Neural progenitor cell (in vitro differentiated cells): ENCODE data around the gene CYBA. TPM values are rescaled to one million over a fixed set of nuclear protein-coding genes. Genes with fewer than 3 reads are reported as not detected.

Experiments used
- DNase-seq: peaks from one replicate; pipeline ENCODE4 v3.0.0-alpha.2; 2016; ENCODE audit warnings: low spot score
- H2AFZ ChIP-seq: fragments of 200-600 bp; sonication (generic); replicated peaks from 2 replicates; pipeline ENCODE4 v1.6.1; 2016; ENCODE audit warnings: antibody characterized with exemption
- H3F3A ChIP-seq: fragments of 200-600 bp; sonication (generic); 2 replicates; pipeline ENCODE4 v1.6.1; 2016; ENCODE audit warnings: antibody characterized with exemption, low read depth
- H3K27ac ChIP-seq: fragments of 200-600 bp; sonication (generic); 2 replicates; pipeline ENCODE4 v1.5.1; 2016; ENCODE audit warnings: mild to moderate bottlenecking
- H3K27me3 ChIP-seq: fragments of 200-600 bp; sonication (generic); 2 replicates; pipeline ENCODE4 v1.6.1; 2016; ENCODE audit warnings: mild to moderate bottlenecking, moderate library complexity
- H3K36me3 ChIP-seq: fragments of 200-600 bp; sonication (generic); 2 replicates; pipeline ENCODE4 v1.5.1; 2016
- H3K4me1 ChIP-seq: fragments of 200-600 bp; sonication (generic); 2 replicates; pipeline ENCODE4 v1.6.1; 2016; ENCODE audit warnings: mixed run types
- H3K4me2 ChIP-seq: fragments of 200-600 bp; sonication (generic); 2 replicates; pipeline ENCODE4 v1.6.1; 2016
- H3K4me3 ChIP-seq: fragments of 200-600 bp; sonication (generic); 2 replicates; pipeline ENCODE4 v1.5.1; 2016
- H3K79me2 ChIP-seq: fragments of 200-600 bp; sonication (generic); 2 replicates; pipeline ENCODE4 v1.6.1; 2016; ENCODE audit warnings: low read depth
- H3K9ac ChIP-seq: fragments of 200-600 bp; sonication (generic); 2 replicates; pipeline ENCODE4 v1.6.1; 2016
- H3K9me3 ChIP-seq: fragments of 200-600 bp; sonication (generic); 2 replicates; pipeline ENCODE4 v1.5.1; 2016; ENCODE audit warnings: low read depth
- H4K20me1 ChIP-seq: fragments of 200-600 bp; sonication (generic); 2 replicates; pipeline ENCODE4 v1.6.1; 2016; ENCODE audit warnings: low read depth
- H3K27ac Mint-ChIP-seq: 3 replicates; pipeline ENCODE4 v1.8.0; 2021; ENCODE audit warnings: mixed read lengths
- H3K27me3 Mint-ChIP-seq: 2 replicates; pipeline ENCODE4 v1.8.0; 2022; ENCODE audit warnings: low read depth, mild to moderate bottlenecking, inconsistent platforms, moderate library complexity, mixed read lengths; ENCODE audit not compliant: insufficient read depth
- H3K36me3 Mint-ChIP-seq: 3 replicates; pipeline ENCODE4 v1.8.0; 2021; ENCODE audit warnings: mixed read lengths
- H3K4me1 Mint-ChIP-seq: 3 replicates; pipeline ENCODE4 v1.8.0; 2021; ENCODE audit warnings: mixed read lengths
- H3K4me3 Mint-ChIP-seq: 3 replicates; pipeline ENCODE4 v1.8.0; 2021; ENCODE audit warnings: mild to moderate bottlenecking, moderate library complexity, mixed read lengths
- H3K9me3 Mint-ChIP-seq: 3 replicates; pipeline ENCODE4 v1.8.0; 2020; ENCODE audit warnings: mixed read lengths
- EZH2 ChIP-seq: fragments of 200-600 bp; sonication (generic); IDR thresholded peaks from 2 replicates; pipeline ENCODE4 v1.6.1; 2017; ENCODE audit warnings: antibody characterized with exemption, mild to moderate bottlenecking, moderate library complexity
- EZH2phosphoT487 ChIP-seq: fragments of 200-600 bp; sonication (generic); IDR thresholded peaks from 2 replicates; pipeline ENCODE4 v1.6.1; 2017; ENCODE audit warnings: antibody characterized with exemption
- total RNA-seq: library from RNA; depleted of rRNA; stranded (reverse); fragments of >200 nt; gene quantifications from 2 replicates; pipeline ENCODE4 v1.2.3, GENCODE V29; 2015; ENCODE audit warnings: low replicate concordance
- TF ChIP-seq, protein P1 (sequence below): fragments of 200-600 bp; sonication (generic); IDR thresholded peaks from 2 replicates; pipeline ENCODE4 v1.5.1; 2017; ENCODE audit warnings: antibody characterized with exemption, mild to moderate bottlenecking

The CYBA gene
- total RNA-seq, 1 donor from 2014 or later: 29.9 TPM

DNA sequence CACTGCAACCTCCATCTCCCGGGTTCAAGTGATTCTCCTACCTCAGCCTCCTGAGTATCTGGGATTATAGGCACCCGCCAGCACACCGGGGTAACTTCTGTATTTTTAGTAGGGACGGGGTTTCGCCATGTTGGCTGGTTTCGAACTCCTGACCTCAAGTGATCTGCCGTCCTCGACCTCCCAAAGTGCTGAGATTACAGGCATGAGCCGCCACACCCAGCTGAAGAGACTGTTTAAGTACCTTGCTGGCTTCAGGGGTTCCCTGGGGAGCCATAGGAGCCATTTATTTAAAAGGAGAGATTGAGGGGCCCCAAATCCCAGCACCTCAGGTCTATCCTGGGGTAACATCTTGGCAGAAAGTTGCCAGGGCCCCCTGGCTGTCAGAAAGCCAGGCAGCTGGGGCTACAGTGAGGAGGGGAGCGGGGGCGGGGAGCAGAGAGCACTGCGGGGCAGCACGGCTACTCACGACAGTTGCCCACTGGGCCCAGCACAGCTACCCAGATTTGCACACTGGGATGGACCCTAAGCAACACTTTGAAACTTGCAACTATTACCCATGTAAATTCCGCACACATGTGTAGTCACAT lies 33.8 kb upstream of the CYBA start:
- TF ChIP-seq, protein P1, sequence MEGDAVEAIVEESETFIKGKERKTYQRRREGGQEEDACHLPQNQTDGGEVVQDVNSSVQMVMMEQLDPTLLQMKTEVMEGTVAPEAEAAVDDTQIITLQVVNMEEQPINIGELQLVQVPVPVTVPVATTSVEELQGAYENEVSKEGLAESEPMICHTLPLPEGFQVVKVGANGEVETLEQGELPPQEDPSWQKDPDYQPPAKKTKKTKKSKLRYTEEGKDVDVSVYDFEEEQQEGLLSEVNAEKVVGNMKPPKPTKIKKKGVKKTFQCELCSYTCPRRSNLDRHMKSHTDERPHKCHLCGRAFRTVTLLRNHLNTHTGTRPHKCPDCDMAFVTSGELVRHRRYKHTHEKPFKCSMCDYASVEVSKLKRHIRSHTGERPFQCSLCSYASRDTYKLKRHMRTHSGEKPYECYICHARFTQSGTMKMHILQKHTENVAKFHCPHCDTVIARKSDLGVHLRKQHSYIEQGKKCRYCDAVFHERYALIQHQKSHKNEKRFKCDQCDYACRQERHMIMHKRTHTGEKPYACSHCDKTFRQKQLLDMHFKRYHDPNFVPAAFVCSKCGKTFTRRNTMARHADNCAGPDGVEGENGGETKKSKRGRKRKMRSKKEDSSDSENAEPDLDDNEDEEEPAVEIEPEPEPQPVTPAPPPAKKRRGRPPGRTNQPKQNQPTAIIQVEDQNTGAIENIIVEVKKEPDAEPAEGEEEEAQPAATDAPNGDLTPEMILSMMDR: no peak
- no peak for TF ChIP-seq EZH2phosphoT487
- no peak for TF ChIP-seq EZH2
- Histone ChIP-seq H3K36me3 (no peaks in the 10 kb centered on the region), H3K9me3 (no peaks in the 10 kb centered on the region), H3K27ac (no peak overlapping the region), H3K4me3 (no peak overlapping the region), H3K27me3 (peaks cover 58% of the 10 kb centered on the region), H3K79me2 (no peaks in the 10 kb centered on the region), H4K20me1 (peaks cover 7% of the 10 kb centered on the region), H3K9ac (no peak overlapping the region), H3F3A (peaks cover 29% of the 10 kb centered on the region), H3K4me1 (peaks cover 16% of the 10 kb centered on the region), H2AFZ (no peak overlapping the region), H3K4me2 (peak overlapping the region; percentile 85)
- no peak overlapping the region for H3K27ac Mint-ChIP-seq
- no peak for DNase-seq
- no peaks in the 10 kb centered on the region for H3K9me3 Mint-ChIP-seq
- peaks cover 7% of the 10 kb centered on the region for H3K4me1 Mint-ChIP-seq
- no peak overlapping the region for H3K4me3 Mint-ChIP-seq
- no peaks in the 10 kb centered on the region for H3K36me3 Mint-ChIP-seq
- H3K27me3 Mint-ChIP-seq: peaks cover 42% of the 10 kb centered on the region

DNA sequence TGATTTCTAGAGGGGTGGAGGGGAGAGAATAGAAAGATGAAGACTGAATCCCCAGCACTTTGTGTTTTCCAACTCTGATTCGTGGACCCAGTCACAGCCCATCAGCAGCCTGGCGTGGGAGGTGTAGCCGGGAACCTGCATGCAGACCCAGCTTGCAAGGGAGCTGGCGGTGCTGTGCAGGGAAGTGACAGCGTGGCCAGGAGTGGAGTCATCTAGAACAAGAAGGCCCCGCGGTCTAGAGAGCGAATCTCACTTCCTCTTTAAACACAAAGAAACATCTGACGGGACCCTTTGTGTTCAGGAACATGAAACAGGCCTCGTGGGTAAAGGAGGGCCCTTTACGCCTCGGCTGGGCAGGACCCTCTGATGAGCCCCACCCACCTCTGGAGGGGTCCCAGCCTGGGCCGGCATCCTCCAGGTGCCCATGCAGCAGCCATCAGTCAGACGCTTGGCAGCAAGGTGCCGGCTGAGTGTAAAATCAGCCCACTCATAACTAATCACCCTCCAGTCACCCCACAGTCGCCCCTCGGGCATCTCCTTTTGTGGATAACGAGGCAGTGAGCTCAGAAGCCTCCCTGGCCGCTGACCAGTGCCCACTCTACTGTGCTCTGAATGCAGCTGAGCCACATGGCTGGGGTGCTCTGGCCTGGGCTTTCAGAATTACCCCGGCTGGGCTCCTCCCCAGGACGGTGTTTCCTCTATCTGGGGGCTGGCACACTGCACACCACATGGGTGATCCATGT lies 31.0 kb upstream of the CYBA start:
- no peak for DNase-seq
- Histone ChIP-seq H2AFZ (no peak overlapping the region), H3K9ac (no peak overlapping the region), H3K9me3 (no peaks in the 10 kb centered on the region), H3K4me2 (no peak overlapping the region), H3K27ac (no peak overlapping the region), H3K4me3 (no peak overlapping the region), H3K36me3 (no peaks in the 10 kb centered on the region), H3K79me2 (no peaks in the 10 kb centered on the region), H3K27me3 (peaks cover 32% of the 10 kb centered on the region), H4K20me1 (peaks cover 2% of the 10 kb centered on the region), H3K4me1 (peaks cover 12% of the 10 kb centered on the region), H3F3A (peaks cover 23% of the 10 kb centered on the region)
- TF ChIP-seq, protein P1: no peak
- no peak for TF ChIP-seq EZH2phosphoT487
- no peak for TF ChIP-seq EZH2
- no peaks in the 10 kb centered on the region for H3K9me3 Mint-ChIP-seq
- no peak overlapping the region for H3K27ac Mint-ChIP-seq
- no peaks in the 10 kb centered on the region for H3K36me3 Mint-ChIP-seq
- no peak overlapping the region for H3K4me3 Mint-ChIP-seq
- peaks cover 27% of the 10 kb centered on the region for H3K27me3 Mint-ChIP-seq
- peaks cover 7% of the 10 kb centered on the region for H3K4me1 Mint-ChIP-seq

DNA sequence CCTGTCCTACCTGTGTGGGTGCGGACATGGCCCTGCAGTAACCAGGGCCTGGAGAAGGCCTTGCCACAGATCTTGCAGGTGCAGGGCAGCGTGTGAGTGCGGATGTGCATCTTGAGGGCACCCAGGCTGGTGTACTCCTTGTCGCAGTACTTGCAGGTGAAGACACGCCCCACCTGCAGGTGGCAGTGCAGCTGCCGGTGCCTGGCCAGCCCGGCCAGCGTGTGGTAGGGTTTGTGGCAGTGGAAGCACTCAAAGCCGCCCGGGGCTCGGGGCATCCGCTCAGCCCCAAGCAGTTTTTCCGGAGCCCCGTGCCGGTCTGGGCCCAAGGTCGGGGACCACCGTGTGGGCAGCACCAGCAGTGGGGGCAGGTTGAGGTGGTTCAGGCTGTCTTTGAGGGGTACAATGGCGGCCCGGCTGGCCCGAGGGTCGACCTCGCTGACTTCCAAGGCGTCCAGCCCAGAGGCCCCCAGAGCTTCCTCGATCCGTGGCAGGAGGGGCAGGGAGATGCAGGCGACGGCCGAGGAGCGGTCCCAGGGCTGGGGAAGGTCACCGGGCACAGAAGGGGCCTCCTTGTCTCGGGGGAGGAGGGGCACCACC lies 30.3 kb upstream of the CYBA start:
- Mint-ChIP-seq H3K4me3 (no peak overlapping the region), H3K27me3 (peaks cover 24% of the 10 kb centered on the region), H3K27ac (no peak overlapping the region), H3K4me1 (peaks cover 7% of the 10 kb centered on the region), H3K9me3 (no peaks in the 10 kb centered on the region), H3K36me3 (no peaks in the 10 kb centered on the region)
- H3K4me3 ChIP-seq: no peak overlapping the region
- H3K9ac ChIP-seq: no peak overlapping the region
- no peaks in the 10 kb centered on the region for H3K79me2 ChIP-seq
- H3F3A ChIP-seq: peaks cover 19% of the 10 kb centered on the region
- H2AFZ ChIP-seq: no peak overlapping the region
- H3K4me2 ChIP-seq: no peak overlapping the region
- no peaks in the 10 kb centered on the region for H3K36me3 ChIP-seq
- no peak for TF ChIP-seq EZH2phosphoT487
- TF ChIP-seq, protein P1: peak; percentile 46
- H4K20me1 ChIP-seq: no peaks in the 10 kb centered on the region
- peaks cover 27% of the 10 kb centered on the region for H3K27me3 ChIP-seq
- no peak overlapping the region for H3K27ac ChIP-seq
- H3K9me3 ChIP-seq: no peaks in the 10 kb centered on the region
- DNase-seq: peak; percentile 43
- peaks cover 8% of the 10 kb centered on the region for H3K4me1 ChIP-seq
